GM23338 (cell line): Measurements from ENCODE around the gene FAM149B1. TPM values are rescaled to one million over a fixed set of nuclear protein-coding genes. Genes with fewer than 3 reads are reported as not detected.

Experiments used
- ATAC-seq: fragments of 200-7000 bp; cut with Tn5 transposase; 3 replicates; pipeline ENCODE4 v1.9.1; 2020
- DNase-seq: peaks from one replicate; pipeline ENCODE4 v3.0.0-alpha.2; 2015; ENCODE audit warnings: low spot score
- H2AFZ ChIP-seq: fragments of 200-600 bp; sonication (generic); 2 replicates; pipeline ENCODE4 v1.8.0; 2016; ENCODE audit warnings: antibody characterized with exemption, mild to moderate bottlenecking, moderate library complexity
- H3F3A ChIP-seq: fragments of 200-600 bp; sonication (generic); replicated peaks from 2 replicates; pipeline ENCODE4 v1.8.0; 2017; ENCODE audit warnings: antibody characterized with exemption, mixed run types, low read depth
- H3K27ac ChIP-seq: fragments of 200-600 bp; sonication (generic); 2 replicates; pipeline ENCODE4 v1.6.1; 2016; ENCODE audit warnings: low read depth
- H3K27me3 ChIP-seq: fragments of 200-600 bp; sonication (generic); 2 replicates; pipeline ENCODE4 v1.8.0; 2016; ENCODE audit warnings: mild to moderate bottlenecking, mixed run types, moderate library complexity; ENCODE audit not compliant: insufficient read depth
- H3K36me3 ChIP-seq: fragments of 200-600 bp; sonication (generic); 2 replicates; pipeline ENCODE4 v1.8.0; 2016; ENCODE audit warnings: mild to moderate bottlenecking; ENCODE audit not compliant: insufficient read depth
- H3K4me1 ChIP-seq: fragments of 200-600 bp; sonication (generic); 2 replicates; pipeline ENCODE4 v1.8.0; 2016; ENCODE audit warnings: mild to moderate bottlenecking, moderate library complexity; ENCODE audit not compliant: insufficient read depth
- H3K4me2 ChIP-seq: fragments of 200-600 bp; sonication (generic); 2 replicates; pipeline ENCODE4 v1.7.1; 2017; ENCODE audit warnings: mixed run types
- H3K4me3 ChIP-seq: fragments of 200-600 bp; sonication (generic); 2 replicates; pipeline ENCODE4 v1.6.1; 2016; ENCODE audit warnings: mixed run types
- H3K79me2 ChIP-seq: fragments of 200-600 bp; sonication (generic); replicated peaks from 2 replicates; pipeline ENCODE4 v1.8.0; 2017; ENCODE audit warnings: mild to moderate bottlenecking; ENCODE audit not compliant: insufficient read depth
- H3K9me2 ChIP-seq: fragments of 200-600 bp; sonication (generic); 2 replicates; pipeline ENCODE4 v1.8.0; 2017; ENCODE audit not compliant: insufficient read depth
- H4K20me1 ChIP-seq: fragments of 200-600 bp; sonication (generic); replicated peaks from 2 replicates; pipeline ENCODE4 v1.8.0; 2017; ENCODE audit warnings: mild to moderate bottlenecking; ENCODE audit not compliant: insufficient read depth
- H3K27ac Mint-ChIP-seq: 2 replicates; pipeline ENCODE4 v1.8.0; 2020; ENCODE audit warnings: inconsistent platforms, mild to moderate bottlenecking, moderate library complexity, mixed read lengths
- H3K27me3 Mint-ChIP-seq: 3 replicates; pipeline ENCODE4 v1.8.0; 2022; ENCODE audit warnings: low read depth, mild to moderate bottlenecking, moderate library complexity, mixed read lengths, inconsistent platforms; ENCODE audit not compliant: insufficient read depth, poor library complexity
- H3K36me3 Mint-ChIP-seq: 3 replicates; pipeline ENCODE4 v1.8.0; 2021; ENCODE audit warnings: low read depth, mild to moderate bottlenecking, inconsistent platforms, moderate library complexity, mixed read lengths
- H3K4me1 Mint-ChIP-seq: 3 replicates; pipeline ENCODE4 v1.8.0; 2020; ENCODE audit warnings: mild to moderate bottlenecking, inconsistent platforms, mixed read lengths
- H3K4me3 Mint-ChIP-seq: 3 replicates; pipeline ENCODE4 v1.8.0; 2021; ENCODE audit warnings: moderate library complexity, mild to moderate bottlenecking, inconsistent platforms, mixed read lengths
- H3K9me3 Mint-ChIP-seq: 3 replicates; pipeline ENCODE4 v1.8.0; 2020; ENCODE audit warnings: moderate library complexity, mild to moderate bottlenecking, inconsistent platforms, mixed read lengths
- ETS1 ChIP-seq: IDR thresholded peaks from 2 replicates; pipeline ENCODE4 v1.6.1; 2016; ENCODE audit warnings: antibody characterized with exemption
- EZH2 ChIP-seq: fragments of 200-600 bp; sonication (generic); IDR thresholded peaks from one replicate; pipeline ENCODE4 v1.8.0; 2017; ENCODE audit warnings: antibody characterized with exemption, mild to moderate bottlenecking, low read depth; ENCODE audit not compliant: unreplicated experiment
- JUNB ChIP-seq: IDR thresholded peaks from one replicate; pipeline ENCODE4 v1.6.1; 2016; ENCODE audit warnings: antibody characterized with exemption; ENCODE audit not compliant: unreplicated experiment
- STAT1 ChIP-seq: IDR thresholded peaks from one replicate; pipeline ENCODE4 v1.6.1; 2016; ENCODE audit warnings: antibody characterized with exemption; ENCODE audit not compliant: unreplicated experiment
- ZNF114 ChIP-seq: fragments of 250-450 bp; sonication (Bioruptor Pico); IDR thresholded peaks from 2 replicates; pipeline ENCODE4 v1.5.0; 2020; ENCODE audit warnings: mild to moderate bottlenecking, moderate library complexity
- ZNF462 ChIP-seq: fragments of 250-450 bp; sonication (Bioruptor Pico); IDR thresholded peaks from 2 replicates; pipeline ENCODE4 v1.5.0; 2020; ENCODE audit warnings: mild to moderate bottlenecking, moderate library complexity
- polyA plus RNA-seq: library from polyadenylated mRNA; unstranded; fragments of >200 nt; fragmentation: Nextera tagmentation; extraction: Ambion mirVana; gene quantifications from 2 replicates; pipeline ENCODE4 v1.2.1, GENCODE V29; 2016
- total RNA-seq: library from RNA; depleted of rRNA; stranded (reverse); fragments of >200 nt; shearing (Covaris generic); gene quantifications from 2 replicates; pipeline ENCODE4 v1.2.3, GENCODE V29; 2014

Gene FAM149B1
- total and polyA plus RNA-seq, 2 experiments from 2014 or later: 11.2 to 19.3 TPM

GRCh38 chr10:73126343-73126742, 41.6 kb upstream of the FAM149B1 start:
- Histone ChIP-seq H3K27me3 (no peaks in the 10 kb centered on the region), H3K4me1 (no peaks in the 10 kb centered on the region), H3K4me2 (no peak overlapping the region), H3K4me3 (no peak overlapping the region), H2AFZ (no peak overlapping the region), H3K9me2 (no peaks in the 10 kb centered on the region), H3F3A (peaks cover 1% of the 10 kb centered on the region; the same call in 1 of the 2 replicates), H3K36me3 (peaks cover 12% of the 10 kb centered on the region), H3K79me2 (no peaks in the 10 kb centered on the region), H4K20me1 (0 out of 2 replicates have a peak, but pooled peaks cover 7% of the 10 kb centered on the region), H3K27ac (no peak overlapping the region)
- no peak for ATAC-seq
- Mint-ChIP-seq H3K27ac (no peak overlapping the region), H3K4me1 (no peaks in the 10 kb centered on the region), H3K36me3 (peaks cover 12% of the 10 kb centered on the region), H3K9me3 (no peaks in the 10 kb centered on the region), H3K4me3 (no peak overlapping the region), H3K27me3 (peaks cover 2% of the 10 kb centered on the region)
- no peak for TF ChIP-seq STAT1
- TF ChIP-seq EZH2: no peak
- TF ChIP-seq ETS1: no peak
- no peak for TF ChIP-seq ZNF114 (CRISPR knock-in tag)
- DNase-seq: no peak

GRCh38 chr10:73131301-73131700, 36.6 kb upstream of the FAM149B1 start:
- Histone ChIP-seq H3K36me3 (peaks cover 54% of the 10 kb centered on the region), H3K4me3 (no peak overlapping the region), H3K27ac (no peak overlapping the region), H4K20me1 (0 out of 2 replicates have a peak, but pooled peaks cover 10% of the 10 kb centered on the region), H3K79me2 (no peaks in the 10 kb centered on the region), H3K27me3 (no peaks in the 10 kb centered on the region), H3F3A (no peaks in the 10 kb centered on the region), H2AFZ (no peak overlapping the region), H3K9me2 (no peaks in the 10 kb centered on the region), H3K4me2 (no peak overlapping the region), H3K4me1 (no peaks in the 10 kb centered on the region)
- Mint-ChIP-seq H3K36me3 (peaks cover 48% of the 10 kb centered on the region), H3K9me3 (no peaks in the 10 kb centered on the region), H3K27ac (no peak overlapping the region), H3K4me3 (no peak overlapping the region), H3K27me3 (peaks cover 2% of the 10 kb centered on the region), H3K4me1 (no peaks in the 10 kb centered on the region)
- DNase-seq (no peak), ATAC-seq (no peak)
- TF ChIP-seq JUNB (no peak), ZNF462 (CRISPR knock-in tag) (no peak)
